Measurements from ENCODE around the gene CORO1A.

Gene CORO1A

GRCh38 chr16:30183233-30184095 is at the start of gene CORO1A:
Gene CORO1A, plus strand, starts transcription at chr16:30183602. Its CDS starts 1,608 bp downstream, at chr16:30185210.
- no peak within 1 kb of the TSS for H3K27ac ChIP-seq
- peak; percentile 24 for DNase-seq (ENCODE audit: low read depth, low spot score)
- H3K36me3 ChIP-seq (ENCODE audit: insufficient read depth, low read length) = no peaks in the 10 kb centered on the region
- H3K4me3 ChIP-seq = peak within 1 kb of the TSS; percentile 88
- peak; percentile 65 for TF ChIP-seq POLR2AphosphoS5 (IDR thresholded peaks at IDR 0.05; ENCODE audit: borderline replicate concordance, low read depth, low read length)
- no peak for TF ChIP-seq FOXP2 (optimal IDR thresholded peaks at IDR 0.05; ENCODE audit: control extremely low read depth, extremely low read length, insufficient read depth)
- no peak for TF ChIP-seq EZH2 (IDR thresholded peaks at IDR 0.05)
- H3K9ac ChIP-seq (ENCODE audit: insufficient read length) = peak within 1 kb of the TSS; percentile 46
- H3K9me3 ChIP-seq (ENCODE audit: low read depth, low read length) = no peaks in the 10 kb centered on the region

DNA sequence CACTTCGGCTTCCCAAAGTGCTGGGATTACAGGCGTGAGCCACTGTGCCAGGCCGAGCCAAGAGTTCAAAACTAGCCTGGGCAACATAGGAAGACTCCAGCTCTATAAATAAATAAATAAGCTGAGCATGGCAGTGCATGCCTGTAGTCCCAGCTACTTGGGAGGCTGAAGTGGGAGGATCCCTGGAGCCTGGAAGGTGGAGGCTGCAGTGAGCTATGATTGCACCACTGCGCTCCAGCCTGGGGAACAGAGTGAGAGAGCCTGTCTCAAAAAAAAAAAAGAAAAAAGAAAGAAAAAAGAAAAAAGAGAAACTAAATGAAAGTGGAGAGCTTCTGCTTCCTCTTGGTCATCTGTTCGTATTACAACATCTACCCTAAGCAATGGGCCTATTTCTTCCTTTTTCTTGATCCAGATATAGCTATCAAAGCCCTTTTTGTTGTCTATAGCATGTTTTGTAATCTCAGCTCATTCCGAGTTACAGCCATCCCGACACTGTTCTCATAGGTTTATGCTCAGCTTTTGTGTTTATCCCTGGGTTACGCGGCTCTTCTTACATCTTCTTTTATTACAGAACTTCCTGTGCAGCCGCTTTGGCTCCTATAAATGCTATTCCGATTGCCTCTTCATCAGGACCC is 46.3 kb upstream of the CORO1A start:
- H3K27ac ChIP-seq = no peak overlapping the region
- no peak overlapping the region for H3K9ac ChIP-seq (ENCODE audit: insufficient read length)
- TF ChIP-seq FOXP2 (optimal IDR thresholded peaks at IDR 0.05; ENCODE audit: control extremely low read depth, extremely low read length, insufficient read depth) (no peak), EZH2 (IDR thresholded peaks at IDR 0.05) (no peak), POLR2AphosphoS5 (IDR thresholded peaks at IDR 0.05; ENCODE audit: borderline replicate concordance, low read depth, low read length) (no peak)
- no peak overlapping the region for H3K4me3 ChIP-seq
- no peaks in the 10 kb centered on the region for H3K36me3 ChIP-seq (ENCODE audit: insufficient read depth, low read length)
- DNase-seq (ENCODE audit: low read depth, low spot score) = no peak
- H3K9me3 ChIP-seq (ENCODE audit: low read depth, low read length) = no peaks in the 10 kb centered on the region

- no peak overlapping the region for H3K27ac ChIP-seq
- no peaks in the 10 kb centered on the region for H3K9me3 ChIP-seq (ENCODE audit: low read depth, low read length)
- H3K4me3 ChIP-seq = no peak overlapping the region
- TF ChIP-seq FOXP2 (optimal IDR thresholded peaks at IDR 0.05; ENCODE audit: control extremely low read depth, extremely low read length, insufficient read depth) (no peak), EZH2 (IDR thresholded peaks at IDR 0.05) (no peak), POLR2AphosphoS5 (IDR thresholded peaks at IDR 0.05; ENCODE audit: borderline replicate concordance, low read depth, low read length) (no peak)
- no peak overlapping the region for H3K9ac ChIP-seq (ENCODE audit: insufficient read length)
- no peaks in the 10 kb centered on the region for H3K36me3 ChIP-seq (ENCODE audit: insufficient read depth, low read length)
- no peak for DNase-seq (ENCODE audit: low read depth, low spot score)
These were observed 45.5 kb upstream of the CORO1A start for GRCh38 chr16:30137897-30138296.

GRCh38 chr16:30139583-30140481 is 43.6 kb upstream of the CORO1A start:
- TF ChIP-seq POLR2AphosphoS5 (IDR thresholded peaks at IDR 0.05; ENCODE audit: borderline replicate concordance, low read depth, low read length) (no peak), FOXP2 (optimal IDR thresholded peaks at IDR 0.05; ENCODE audit: control extremely low read depth, extremely low read length, insufficient read depth) (no peak), EZH2 (IDR thresholded peaks at IDR 0.05) (no peak)
- Histone ChIP-seq H3K36me3 (ENCODE audit: insufficient read depth, low read length) (no peaks in the 10 kb centered on the region), H3K27ac (no peak overlapping the region), H3K9me3 (ENCODE audit: low read depth, low read length) (no peaks in the 10 kb centered on the region), H3K9ac (ENCODE audit: insufficient read length) (no peak overlapping the region), H3K4me3 (no peak overlapping the region)
- DNase-seq (ENCODE audit: low read depth, low spot score) = no peak

- Histone ChIP-seq H3K9ac (ENCODE audit: insufficient read length) (no peak overlapping the region), H3K9me3 (ENCODE audit: low read depth, low read length) (no peaks in the 10 kb centered on the region), H3K4me3 (no peak overlapping the region), H3K27ac (no peak overlapping the region), H3K36me3 (ENCODE audit: insufficient read depth, low read length) (no peaks in the 10 kb centered on the region)
- no peak for DNase-seq (ENCODE audit: low read depth, low spot score)
- TF ChIP-seq POLR2AphosphoS5 (IDR thresholded peaks at IDR 0.05; ENCODE audit: borderline replicate concordance, low read depth, low read length) (no peak), EZH2 (IDR thresholded peaks at IDR 0.05) (no peak), FOXP2 (optimal IDR thresholded peaks at IDR 0.05; ENCODE audit: control extremely low read depth, extremely low read length, insufficient read depth) (no peak)
These were observed 41.7 kb upstream of the CORO1A start for GRCh38 chr16:30141750-30142149.

DNA sequence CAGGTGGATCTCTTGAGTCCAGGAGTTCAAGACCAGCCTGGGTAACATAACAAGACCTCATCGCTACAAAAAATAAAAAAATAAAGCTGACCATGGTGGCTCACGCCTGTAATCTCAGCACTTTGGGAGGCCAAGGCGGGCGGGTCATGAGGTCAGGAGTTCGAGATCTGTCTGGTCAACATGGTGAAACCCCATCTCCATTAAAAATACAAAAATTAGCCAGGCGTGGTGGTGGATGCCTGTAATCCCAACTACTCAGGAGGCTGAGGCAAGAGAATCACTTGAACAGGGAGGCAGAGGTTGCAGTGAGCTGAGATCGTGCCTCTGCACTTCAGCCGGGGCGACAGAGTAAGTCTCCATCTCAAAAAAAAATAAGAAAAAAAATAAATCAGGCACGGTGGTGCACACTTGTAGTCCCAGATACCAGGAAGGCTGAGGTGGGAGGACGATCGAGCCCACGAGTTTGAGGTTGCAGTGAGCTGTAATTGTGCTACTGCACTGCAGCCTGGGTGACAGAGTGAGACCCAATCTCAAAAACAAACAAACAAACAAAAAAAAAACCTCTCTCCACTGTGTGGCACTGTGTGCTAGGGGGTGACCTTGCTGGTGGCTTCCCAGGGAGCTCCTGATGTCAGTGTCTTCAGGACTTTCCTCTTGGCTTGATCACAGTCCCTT is 40.6 kb upstream of the CORO1A start:
- Histone ChIP-seq H3K27ac (no peak overlapping the region), H3K9ac (ENCODE audit: insufficient read length) (no peak overlapping the region)
- no peak for DNase-seq (ENCODE audit: low read depth, low spot score)

GRCh38 chr16:30143347-30143702 is 40.1 kb upstream of the CORO1A start:
- H3K27ac ChIP-seq = no peak overlapping the region
- no peak for DNase-seq (ENCODE audit: low read depth, low spot score)
- no peaks in the 10 kb centered on the region for H3K36me3 ChIP-seq (ENCODE audit: insufficient read depth, low read length)
- no peaks in the 10 kb centered on the region for H3K9me3 ChIP-seq (ENCODE audit: low read depth, low read length)
- H3K9ac ChIP-seq (ENCODE audit: insufficient read length) = no peak overlapping the region
- TF ChIP-seq POLR2AphosphoS5 (IDR thresholded peaks at IDR 0.05; ENCODE audit: borderline replicate concordance, low read depth, low read length) (no peak), FOXP2 (optimal IDR thresholded peaks at IDR 0.05; ENCODE audit: control extremely low read depth, extremely low read length, insufficient read depth) (no peak), EZH2 (IDR thresholded peaks at IDR 0.05) (no peak)
- no peak overlapping the region for H3K4me3 ChIP-seq

More for the DNA sequence above, 40.6 kb upstream of the CORO1A start:
- Histone ChIP-seq H3K9me3 (ENCODE audit: low read depth, low read length) (no peaks in the 10 kb centered on the region), H3K36me3 (ENCODE audit: insufficient read depth, low read length) (no peaks in the 10 kb centered on the region), H3K4me3 (no peak overlapping the region)
- no peak for TF ChIP-seq POLR2AphosphoS5 (IDR thresholded peaks at IDR 0.05; ENCODE audit: borderline replicate concordance, low read depth, low read length)
- TF ChIP-seq FOXP2 (optimal IDR thresholded peaks at IDR 0.05; ENCODE audit: control extremely low read depth, extremely low read length, insufficient read depth) = no peak
- no peak for TF ChIP-seq EZH2 (IDR thresholded peaks at IDR 0.05)

Data from SK-N-MC (cell line).